Umbilical cord (tissue), 2 donors: ENCODE measurements around the gene ZC3H15. TPM values are rescaled to one million over a fixed set of nuclear protein-coding genes. Genes with fewer than 3 reads are reported as not detected.
"Not testable (repeated sequence)": the region's sequence is repeated elsewhere in the genome, so short reads cannot be mapped to it uniquely, and the experiment has no call there.

Experiments used
- DNase-seq: peaks from one replicate; pipeline ENCODE4 v3.0.0-alpha.2; 2015; ENCODE audit warnings: low spot score
- total RNA-seq: library from RNA; depleted of rRNA; stranded (reverse); fragments of >200 nt; gene quantifications from one replicate; pipeline ENCODE4 v1.2.3, GENCODE V29; 2014; ENCODE audit warnings: low replicate concordance; ENCODE audit not compliant: insufficient read depth

ZC3H15 gene
- total RNA-seq, 1 donor from 2014 or later, result 54.9 TPM

GRCh38 chr2:186493564-186494085, 7.6 kb downstream of the ZC3H15 start:
- peak; percentile 14 for DNase-seq

DNA sequence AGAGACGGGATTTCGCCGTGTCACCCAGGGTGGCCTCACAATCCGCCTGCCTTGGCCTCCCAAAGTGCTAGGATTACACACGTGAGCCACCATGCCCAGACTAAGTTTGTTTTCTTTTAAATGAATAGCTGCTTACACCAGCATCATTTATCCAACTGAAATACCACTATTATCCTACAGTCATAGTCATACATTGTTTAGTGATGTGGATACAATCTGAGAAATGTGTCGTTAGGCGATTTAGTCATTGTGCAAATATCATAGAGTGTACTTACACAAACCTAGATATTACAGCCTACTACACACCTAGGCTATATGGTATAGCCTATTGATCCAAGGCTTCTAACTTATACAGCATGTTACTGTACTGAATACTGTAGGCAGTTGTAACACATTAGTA, 10.3 kb downstream of the ZC3H15 start:
- DNase-seq, result no peak

GRCh38 chr2:186497928-186498327, 11.9 kb downstream of the ZC3H15 start:
- no peak for DNase-seq

DNA sequence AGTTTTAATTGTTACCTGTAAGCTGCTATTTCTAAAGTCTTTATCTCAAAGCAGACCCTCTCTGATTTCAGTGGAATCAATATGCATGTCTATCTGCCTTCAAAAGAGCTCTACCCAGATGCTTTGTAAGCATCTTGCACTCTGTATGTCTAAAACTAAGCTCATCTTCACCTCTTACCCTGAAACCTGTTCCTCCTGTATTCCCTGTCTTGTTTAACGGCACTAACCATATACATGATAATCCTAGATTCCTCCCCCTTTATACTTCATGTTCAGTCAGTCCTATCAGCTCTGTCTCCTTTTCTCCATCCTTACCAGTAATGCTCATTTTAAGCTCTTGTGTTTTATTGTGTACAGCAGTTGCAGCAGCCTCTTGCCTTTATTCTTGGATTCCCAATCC, 12.8 kb downstream of the ZC3H15 start:
- no peak for DNase-seq

DNA sequence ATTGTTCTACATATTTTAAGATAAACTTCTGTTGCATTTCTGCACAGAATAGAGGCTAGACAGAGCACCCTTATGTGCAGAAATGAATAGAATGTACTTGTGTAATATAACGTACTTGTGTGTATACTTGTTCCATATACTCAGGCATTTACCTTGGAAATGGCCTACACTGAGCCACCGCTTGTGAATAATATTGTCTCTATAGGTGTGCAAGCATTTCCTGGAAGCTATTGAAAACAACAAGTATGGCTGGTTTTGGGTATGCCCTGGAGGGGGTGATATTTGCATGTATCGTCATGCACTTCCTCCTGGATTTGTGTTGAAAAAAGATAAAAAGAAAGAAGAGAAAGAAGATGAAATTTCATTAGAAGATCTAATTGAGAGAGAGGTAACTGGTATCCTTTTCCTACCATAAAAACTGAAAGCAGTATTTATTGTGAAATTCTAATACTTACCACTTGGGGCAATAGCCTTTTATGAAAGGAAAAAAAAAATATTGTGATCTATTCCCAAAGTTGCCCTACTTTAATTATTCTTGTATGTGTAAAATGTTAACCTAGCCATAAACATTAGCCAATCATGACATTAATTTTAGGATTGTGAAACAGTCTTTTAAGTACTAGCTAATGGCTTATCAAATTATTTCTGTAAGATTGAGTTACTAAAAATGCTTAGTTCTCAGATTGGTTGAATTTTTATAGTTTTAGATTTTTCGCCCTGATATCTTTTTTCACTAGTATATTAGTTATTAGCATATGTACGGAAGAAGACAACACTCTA, 18.0 kb downstream of the ZC3H15 start:
- DNase-seq, result peak; percentile 44

DNA sequence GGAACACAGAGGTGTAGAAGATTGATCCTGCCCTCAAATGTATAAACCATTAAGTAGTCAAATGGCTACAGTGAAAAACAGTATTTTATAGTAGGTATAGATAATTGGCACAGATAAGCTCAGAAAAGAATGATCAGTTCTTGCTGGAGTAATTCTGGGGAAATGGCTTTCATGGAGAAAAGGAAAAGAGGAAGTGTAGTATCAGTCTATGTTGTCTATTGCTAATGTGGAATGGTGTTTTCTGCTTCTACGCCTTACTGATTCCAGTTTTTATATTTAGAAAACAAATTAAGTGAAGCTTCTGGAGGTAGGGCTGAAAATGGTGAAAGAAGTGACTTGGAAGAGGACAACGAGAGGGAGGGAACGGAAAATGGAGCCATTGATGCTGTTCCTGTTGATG, 22.2 kb downstream of the ZC3H15 start:
- DNase-seq, result no peak

- no peak for DNase-seq
Measured at GRCh38 chr2:186515376-186515775, 29.3 kb downstream of the ZC3H15 start.

GRCh38 chr2:186516396-186516795, 30.3 kb downstream of the ZC3H15 start:
- peak; percentile 19 for DNase-seq

GRCh38 chr2:186517090-186517489, 31.0 kb downstream of the ZC3H15 start:
- DNase-seq, result no peak

- no peak for DNase-seq
Measured at GRCh38 chr2:186518291-186518690, 32.2 kb downstream of the ZC3H15 start.

DNA sequence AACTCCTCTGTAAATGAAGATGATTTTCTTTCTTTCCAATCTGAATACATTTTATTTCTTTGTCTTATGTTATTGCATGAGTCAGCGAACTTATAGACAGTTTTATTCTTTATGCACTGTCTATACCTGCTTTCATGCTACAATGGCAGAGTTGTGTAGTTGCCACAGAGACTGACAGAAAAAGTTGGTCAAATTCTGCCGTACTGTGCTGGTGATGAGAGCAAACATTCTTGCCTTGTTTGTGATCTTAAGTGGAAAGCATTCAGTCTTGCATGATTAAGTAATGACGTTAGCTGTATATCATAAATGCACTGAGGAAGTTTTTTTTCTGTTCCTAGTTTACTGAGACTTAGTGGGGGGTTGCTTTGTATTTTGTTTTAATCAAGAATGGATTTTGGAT, 32.9 kb downstream of the ZC3H15 start:
- DNase-seq, result peak; percentile 36

DNA sequence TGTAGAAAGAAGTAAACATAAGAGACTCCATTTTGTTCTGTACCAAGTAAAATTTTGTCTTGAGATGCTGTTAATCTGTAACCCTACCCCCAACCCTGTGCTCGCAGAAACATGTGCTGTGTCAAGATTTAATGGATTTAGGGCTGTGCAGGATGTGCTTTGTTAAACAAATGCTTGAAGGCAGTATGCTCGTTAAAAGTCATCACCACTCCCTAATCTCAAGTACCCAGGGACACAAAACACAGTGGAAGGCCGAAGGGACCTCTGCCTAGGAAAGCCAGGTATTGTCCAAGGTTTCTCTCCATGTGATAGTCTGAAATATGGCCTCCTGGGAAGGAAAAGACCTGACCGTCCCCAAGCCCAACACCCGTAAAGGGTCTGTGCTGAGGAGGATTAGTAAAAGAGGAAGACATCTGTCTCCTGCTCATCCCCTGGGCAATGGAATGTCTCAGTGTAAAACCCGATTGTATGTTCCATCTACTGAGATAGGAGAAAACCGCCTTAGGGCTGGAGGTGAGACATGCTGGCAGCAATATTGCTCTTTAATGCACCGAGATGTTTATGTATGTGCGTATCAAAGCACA, 35.6 kb downstream of the ZC3H15 start:
- not testable (repeated sequence) for DNase-seq

GRCh38 chr2:186522450-186522849, 36.4 kb downstream of the ZC3H15 start:
- peak; percentile 31 for DNase-seq

DNA sequence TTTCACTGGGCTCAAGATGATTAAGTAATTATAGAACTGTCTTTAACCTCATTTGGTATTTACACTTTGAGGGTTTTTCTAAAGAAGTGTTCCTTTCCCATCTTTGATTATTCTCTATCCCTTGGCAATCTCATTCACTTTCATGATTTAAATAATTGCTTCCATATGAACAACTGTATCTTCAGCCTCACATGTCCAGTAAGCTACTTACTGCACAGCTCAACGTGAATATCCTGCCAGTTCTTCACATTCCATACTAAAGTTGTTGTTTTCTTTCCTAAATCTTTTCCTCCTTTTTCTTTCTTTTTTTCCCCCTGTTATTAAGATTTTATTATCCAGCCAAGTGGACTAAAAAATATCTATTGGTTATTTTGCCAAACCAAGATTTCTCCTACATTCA, 37.7 kb downstream of the ZC3H15 start:
- DNase-seq, result no peak

DNA sequence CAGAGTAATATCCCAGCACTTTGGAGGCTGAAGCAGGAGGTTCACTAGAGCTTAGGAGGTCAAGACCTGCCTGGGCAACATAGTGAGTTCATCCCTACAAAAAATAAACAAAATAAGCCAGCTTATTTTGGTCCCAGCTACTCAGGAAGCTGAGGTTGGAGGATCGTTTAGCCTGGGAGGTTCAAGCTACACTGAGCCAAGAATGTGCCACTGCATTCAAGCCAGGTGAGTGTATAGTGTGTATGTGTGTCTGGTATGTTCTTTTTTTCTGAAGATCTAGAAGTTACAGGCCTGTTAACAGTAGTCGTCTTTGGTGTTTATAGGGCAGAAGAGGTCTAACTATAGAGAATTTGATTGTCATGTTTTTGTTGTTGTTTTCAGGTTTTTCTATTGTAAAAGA, 40.2 kb downstream of the ZC3H15 start:
- DNase-seq, result no peak

GRCh38 chr2:186530314-186530713, 44.3 kb downstream of the ZC3H15 start:
- no peak for DNase-seq

DNA sequence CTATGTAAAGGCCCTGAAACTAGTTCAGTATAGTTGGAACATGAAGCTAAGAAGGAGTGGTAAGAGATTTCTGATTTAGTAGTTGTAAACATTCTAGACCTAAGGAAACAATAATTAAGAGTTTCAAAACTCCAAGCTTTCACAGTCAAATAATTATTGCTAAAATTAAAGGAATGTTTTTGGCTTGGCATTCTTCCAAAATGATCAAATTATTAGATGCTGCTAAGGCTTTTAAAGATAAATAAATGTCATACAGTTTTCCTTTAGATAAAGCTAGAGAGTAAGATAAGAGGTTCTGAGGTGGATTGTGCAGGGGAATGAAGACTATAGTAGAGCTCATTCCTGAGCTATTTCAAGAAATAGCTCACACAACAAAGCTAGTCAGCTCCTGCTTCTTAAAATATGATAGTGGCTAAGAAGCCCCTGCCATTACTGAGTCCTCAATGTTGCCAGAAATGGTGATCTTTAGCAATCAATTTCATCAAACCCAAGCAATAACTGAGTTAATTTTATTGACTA, 45.3 kb downstream of the ZC3H15 start:
- DNase-seq, result peak; percentile 29

- no peak for DNase-seq
Measured at GRCh38 chr2:186532891-186533290, 46.8 kb downstream of the ZC3H15 start.

DNA sequence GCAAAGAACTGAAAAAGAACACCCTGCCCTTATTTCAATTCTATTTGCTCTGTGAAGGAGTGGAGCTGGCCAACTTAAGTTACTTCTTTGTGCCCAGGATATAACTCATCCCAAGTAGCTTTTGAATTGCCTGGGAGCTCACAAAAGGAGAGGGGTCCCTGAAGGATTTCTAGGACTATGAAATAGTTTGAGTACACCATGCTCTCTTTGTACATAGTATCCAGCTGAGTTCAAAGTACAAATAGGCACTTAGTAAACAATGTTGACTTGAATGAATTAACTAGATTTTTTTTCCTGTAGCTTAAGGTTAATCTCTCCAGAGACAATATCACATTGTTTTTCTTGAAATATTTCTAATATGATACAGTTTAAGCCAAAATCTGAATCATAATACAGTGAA, 47.7 kb downstream of the ZC3H15 start:
- DNase-seq, result no peak

DNA sequence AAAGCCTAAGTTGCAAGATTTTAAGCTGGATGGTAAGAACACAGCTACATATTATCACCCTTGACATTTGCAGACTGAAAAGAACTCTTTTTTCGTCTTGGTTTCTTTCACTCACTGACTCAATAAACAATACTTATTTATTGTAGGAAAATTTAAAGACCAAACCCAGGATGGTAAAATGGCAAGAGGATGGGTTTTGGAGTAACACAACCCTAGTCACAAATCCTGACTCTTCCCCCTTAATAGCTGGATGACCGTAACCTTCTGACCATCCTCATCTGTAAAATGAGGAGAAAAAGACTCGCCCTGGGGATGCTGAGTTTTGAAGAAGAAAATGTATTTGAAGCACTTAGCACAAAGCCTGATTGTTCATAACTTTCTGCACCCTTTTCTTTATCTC, 48.3 kb downstream of the ZC3H15 start:
- no peak for DNase-seq

GRCh38 chr2:186535861-186536260, 49.8 kb downstream of the ZC3H15 start:
- DNase-seq, result no peak

DNA sequence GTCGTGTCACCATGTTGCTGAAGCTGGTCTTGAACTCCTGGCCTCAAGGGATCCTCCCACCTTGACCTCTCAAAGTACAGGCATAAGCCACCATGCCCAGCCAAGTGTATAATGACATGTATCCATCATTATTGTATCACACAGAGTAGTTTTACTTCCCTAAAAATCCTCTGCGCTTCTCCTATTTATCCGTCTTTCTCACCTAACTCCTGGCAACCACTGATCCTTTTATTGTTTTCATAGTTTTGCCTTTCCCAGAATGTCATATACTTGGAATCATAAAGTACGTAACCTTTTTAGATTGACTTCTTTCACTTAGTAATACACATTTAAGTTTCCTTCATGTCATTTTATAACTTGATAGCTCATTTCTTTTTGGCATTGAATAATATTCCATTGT, 51.0 kb downstream of the ZC3H15 start:
- DNase-seq, result no peak

DNA sequence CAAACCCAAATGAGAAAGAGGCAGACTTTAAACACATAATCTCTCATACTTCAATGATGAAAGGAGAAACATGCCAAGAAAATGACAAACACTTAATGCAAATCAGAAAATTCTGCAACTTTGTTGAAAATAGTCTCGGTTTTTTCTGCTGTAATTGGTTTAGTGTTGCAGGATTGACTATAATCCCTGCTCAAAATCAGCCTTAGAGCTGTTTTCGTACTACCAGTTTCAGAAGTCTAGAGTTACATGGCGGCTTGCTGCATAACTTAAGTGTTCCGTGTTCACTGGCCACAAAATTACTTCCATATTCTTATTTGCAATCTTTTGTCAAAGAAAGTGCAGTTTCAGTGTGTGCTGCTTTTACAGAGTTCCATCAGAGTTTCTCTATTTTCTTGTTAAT, 54.9 kb downstream of the ZC3H15 start:
- DNase-seq, result peak; percentile 52
